Panc1 (cell line): ENCODE measurements around the gene WLS. TPM values are rescaled to one million over a fixed set of nuclear protein-coding genes. Genes with fewer than 3 reads are reported as not detected.

ENCODE experiments used
- ATAC-seq: fragments of 200-7000 bp; cut with Tn5 transposase; 2 replicates; pipeline ENCODE4 v1.9.1; 2020; ENCODE audit warnings: mild to moderate bottlenecking, moderate library complexity
- BruUV-seq: library from RNA; stranded (reverse); fragments of 400-500 nt; replicated peaks from 2 replicates; lab custom pipeline; 2021; lab: Mats Ljungman, UMichigan
- CTCF ChIA-PET: fragments of 300-600 bp; sonication (Branson Sonifier 250); formaldehyde crosslinking; loops from one replicate; lab custom pipeline; 2022; ENCODE audit warnings: antibody characterized with exemption; lab: Charles Lee
- POLR2A ChIA-PET: fragments of 300-600 bp; sonication (Branson Sonifier 250); formaldehyde crosslinking; loops from one replicate; lab custom pipeline; 2022; ENCODE audit warnings: antibody characterized with exemption; lab: Charles Lee
- DNase-seq: peaks from one replicate; pipeline ENCODE4 v3.0.0-alpha.2; 2010; ENCODE audit warnings: low read depth, low spot score
- H3K27ac ChIP-seq: 2 replicates; pipeline ENCODE4 v1.5.1; 2011; ENCODE audit warnings: mild to moderate bottlenecking, low read length, inconsistent platforms
- H3K27me3 ChIP-seq: fragments of 200-500 bp; sonication (Bioruptor generic); 2 replicates; pipeline ENCODE4 v1.6.0; 2014; ENCODE audit warnings: low read length, inconsistent platforms; ENCODE audit not compliant: control insufficient read depth, insufficient read depth
- H3K36me3 ChIP-seq: fragments of 200-500 bp; sonication (Bioruptor generic); 2 replicates; pipeline ENCODE4 v1.5.1; 2014; ENCODE audit warnings: inconsistent platforms, mild to moderate bottlenecking, low read length, moderate library complexity; ENCODE audit not compliant: control insufficient read depth, insufficient read depth
- H3K4me1 ChIP-seq: 2 replicates; pipeline ENCODE4 v1.5.1; 2011; ENCODE audit warnings: inconsistent platforms, mild to moderate bottlenecking, low read length, moderate library complexity; ENCODE audit not compliant: control insufficient read depth, insufficient read depth
- H3K4me3 ChIP-seq, 2 experiments: 2 replicates each; pipeline ENCODE4 v1.5.1; 2011 to 2012; ENCODE audit warnings: low read depth in 2 of 2, low read length in 2 of 2, mild to moderate bottlenecking in 2 of 2, inconsistent platforms in 1 of 2, moderate library complexity in 1 of 2
- H3K9me3 ChIP-seq: fragments of 200-500 bp; sonication (Bioruptor generic); 2 replicates; pipeline ENCODE4 v1.5.1; 2014; ENCODE audit warnings: low read depth, mild to moderate bottlenecking, inconsistent platforms, low read length, moderate library complexity; ENCODE audit not compliant: control insufficient read depth, insufficient read depth
- POLR2AphosphoS5 ChIP-seq: IDR thresholded peaks from 2 replicates; pipeline ENCODE4 v1.6.1; 2012; ENCODE audit warnings: mild to moderate bottlenecking, low read depth, low read length, moderate library complexity
- SIN3A ChIP-seq: IDR thresholded peaks from 2 replicates; pipeline ENCODE4 v1.6.1; 2012; ENCODE audit warnings: low read depth, mild to moderate bottlenecking, low read length, moderate library complexity, borderline replicate concordance; ENCODE audit not compliant: insufficient read depth
- TCF7L2 ChIP-seq: IDR thresholded peaks from 2 replicates; pipeline ENCODE4 v1.6.1; 2011; ENCODE audit warnings: mild to moderate bottlenecking, low read depth, low read length, inconsistent platforms
- in situ Hi-C: cut with HindIII; loops from 2 replicates; pipeline ENCODE4 v1.10.0; 2016; ENCODE audit warnings: low sequenced_read_pairs, low pct_unique_long_range_greater_than_20kb
- intact Hi-C: fragments of 100-400 bp; cut with micrococcal nuclease; formaldehyde crosslinking; loops from one replicate; pipeline ENCODE4 v1.10.0; 2022; ENCODE audit not compliant: unreplicated experiment
- total RNA-seq: library from RNA; stranded (reverse); gene quantifications from one replicate; pipeline ENCODE4 v1.2.1, GENCODE V29; 2021; ENCODE audit not compliant: unreplicated experiment
- TF ChIP-seq, protein P1 (sequence below), 2 experiments: IDR thresholded peaks; 2 replicates each; pipeline ENCODE4 v1.6.1; 2011 to 2012; ENCODE audit warnings: low read depth in 2 of 2, control low read depth in 1 of 2, low read length in 1 of 2, mild to moderate bottlenecking in 1 of 2, moderate library complexity in 1 of 2; ENCODE audit not compliant: insufficient read depth in 1 of 2
- TF ChIP-seq, protein P2 (sequence below): fragments of 450-650 bp; IDR thresholded peaks from 2 replicates; pipeline ENCODE4 v1.5.1; 2017; ENCODE audit warnings: mild to moderate bottlenecking

The WLS gene
- total RNA-seq, 1 experiment from 2014 or later = 29.6 TPM

DNA sequence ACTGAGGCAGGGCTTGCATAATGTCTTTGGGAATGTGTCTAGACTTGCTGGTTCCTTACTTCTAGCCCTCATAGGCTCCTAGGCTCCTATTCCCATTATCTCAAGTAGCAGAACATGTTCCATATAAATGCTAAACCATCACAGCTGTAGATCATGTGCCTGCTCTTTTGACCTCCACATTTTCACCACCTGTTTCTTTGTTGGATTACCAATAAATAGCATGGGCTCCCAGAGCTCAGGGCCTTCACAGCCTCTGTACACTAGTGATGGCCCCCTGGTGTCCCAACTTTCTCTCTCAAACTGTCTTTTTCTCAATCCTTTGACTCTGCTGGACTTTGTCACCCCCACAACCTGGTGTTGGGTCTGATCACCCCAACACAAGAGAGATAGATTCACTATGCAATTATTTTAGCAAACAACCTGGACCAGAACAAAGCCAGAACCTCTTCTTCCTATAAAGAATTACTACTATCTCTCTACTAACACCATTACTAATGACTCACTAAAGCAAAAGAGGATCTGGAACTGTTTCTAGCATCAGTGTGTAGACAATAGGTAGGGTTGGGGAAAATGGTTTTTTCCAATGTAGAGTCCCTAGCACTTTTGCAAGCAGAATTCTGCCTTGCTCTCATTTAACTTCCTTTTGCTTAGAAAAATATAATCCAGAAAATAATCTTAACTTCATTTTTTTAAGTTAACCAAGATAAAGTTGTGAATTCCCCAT lies 51.7 kb downstream of the WLS start:
- ChIA-PET POLR2A (no interaction called here), CTCF (no interaction called here)
- BruUV-seq = no TSS peak
- Histone ChIP-seq H3K27ac (no peak overlapping the region), H3K9me3 (no peaks in the 10 kb centered on the region), H3K27me3 (no peaks in the 10 kb centered on the region), H3K36me3 (no peaks in the 10 kb centered on the region), H3K4me1 (no peaks in the 10 kb centered on the region), H3K4me3 (no peak overlapping the region)
- ATAC-seq (no peak), DNase-seq (no peak)
- intact Hi-C loops = no loop called here
- in situ Hi-C loops = no loop called here
- TF ChIP-seq, protein P1, sequence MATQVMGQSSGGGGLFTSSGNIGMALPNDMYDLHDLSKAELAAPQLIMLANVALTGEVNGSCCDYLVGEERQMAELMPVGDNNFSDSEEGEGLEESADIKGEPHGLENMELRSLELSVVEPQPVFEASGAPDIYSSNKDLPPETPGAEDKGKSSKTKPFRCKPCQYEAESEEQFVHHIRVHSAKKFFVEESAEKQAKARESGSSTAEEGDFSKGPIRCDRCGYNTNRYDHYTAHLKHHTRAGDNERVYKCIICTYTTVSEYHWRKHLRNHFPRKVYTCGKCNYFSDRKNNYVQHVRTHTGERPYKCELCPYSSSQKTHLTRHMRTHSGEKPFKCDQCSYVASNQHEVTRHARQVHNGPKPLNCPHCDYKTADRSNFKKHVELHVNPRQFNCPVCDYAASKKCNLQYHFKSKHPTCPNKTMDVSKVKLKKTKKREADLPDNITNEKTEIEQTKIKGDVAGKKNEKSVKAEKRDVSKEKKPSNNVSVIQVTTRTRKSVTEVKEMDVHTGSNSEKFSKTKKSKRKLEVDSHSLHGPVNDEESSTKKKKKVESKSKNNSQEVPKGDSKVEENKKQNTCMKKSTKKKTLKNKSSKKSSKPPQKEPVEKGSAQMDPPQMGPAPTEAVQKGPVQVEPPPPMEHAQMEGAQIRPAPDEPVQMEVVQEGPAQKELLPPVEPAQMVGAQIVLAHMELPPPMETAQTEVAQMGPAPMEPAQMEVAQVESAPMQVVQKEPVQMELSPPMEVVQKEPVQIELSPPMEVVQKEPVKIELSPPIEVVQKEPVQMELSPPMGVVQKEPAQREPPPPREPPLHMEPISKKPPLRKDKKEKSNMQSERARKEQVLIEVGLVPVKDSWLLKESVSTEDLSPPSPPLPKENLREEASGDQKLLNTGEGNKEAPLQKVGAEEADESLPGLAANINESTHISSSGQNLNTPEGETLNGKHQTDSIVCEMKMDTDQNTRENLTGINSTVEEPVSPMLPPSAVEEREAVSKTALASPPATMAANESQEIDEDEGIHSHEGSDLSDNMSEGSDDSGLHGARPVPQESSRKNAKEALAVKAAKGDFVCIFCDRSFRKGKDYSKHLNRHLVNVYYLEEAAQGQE (IDR thresholded peaks at IDR 0.05; ENCODE audit: insufficient read depth in 1 of 2, low read depth in 2 of 2, low read length in 1 of 2) = no peak
- TF ChIP-seq TCF7L2 (no peak), SIN3A (no peak), POLR2AphosphoS5 (no peak)
- TF ChIP-seq, protein P2, sequence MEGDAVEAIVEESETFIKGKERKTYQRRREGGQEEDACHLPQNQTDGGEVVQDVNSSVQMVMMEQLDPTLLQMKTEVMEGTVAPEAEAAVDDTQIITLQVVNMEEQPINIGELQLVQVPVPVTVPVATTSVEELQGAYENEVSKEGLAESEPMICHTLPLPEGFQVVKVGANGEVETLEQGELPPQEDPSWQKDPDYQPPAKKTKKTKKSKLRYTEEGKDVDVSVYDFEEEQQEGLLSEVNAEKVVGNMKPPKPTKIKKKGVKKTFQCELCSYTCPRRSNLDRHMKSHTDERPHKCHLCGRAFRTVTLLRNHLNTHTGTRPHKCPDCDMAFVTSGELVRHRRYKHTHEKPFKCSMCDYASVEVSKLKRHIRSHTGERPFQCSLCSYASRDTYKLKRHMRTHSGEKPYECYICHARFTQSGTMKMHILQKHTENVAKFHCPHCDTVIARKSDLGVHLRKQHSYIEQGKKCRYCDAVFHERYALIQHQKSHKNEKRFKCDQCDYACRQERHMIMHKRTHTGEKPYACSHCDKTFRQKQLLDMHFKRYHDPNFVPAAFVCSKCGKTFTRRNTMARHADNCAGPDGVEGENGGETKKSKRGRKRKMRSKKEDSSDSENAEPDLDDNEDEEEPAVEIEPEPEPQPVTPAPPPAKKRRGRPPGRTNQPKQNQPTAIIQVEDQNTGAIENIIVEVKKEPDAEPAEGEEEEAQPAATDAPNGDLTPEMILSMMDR = no peak

DNA sequence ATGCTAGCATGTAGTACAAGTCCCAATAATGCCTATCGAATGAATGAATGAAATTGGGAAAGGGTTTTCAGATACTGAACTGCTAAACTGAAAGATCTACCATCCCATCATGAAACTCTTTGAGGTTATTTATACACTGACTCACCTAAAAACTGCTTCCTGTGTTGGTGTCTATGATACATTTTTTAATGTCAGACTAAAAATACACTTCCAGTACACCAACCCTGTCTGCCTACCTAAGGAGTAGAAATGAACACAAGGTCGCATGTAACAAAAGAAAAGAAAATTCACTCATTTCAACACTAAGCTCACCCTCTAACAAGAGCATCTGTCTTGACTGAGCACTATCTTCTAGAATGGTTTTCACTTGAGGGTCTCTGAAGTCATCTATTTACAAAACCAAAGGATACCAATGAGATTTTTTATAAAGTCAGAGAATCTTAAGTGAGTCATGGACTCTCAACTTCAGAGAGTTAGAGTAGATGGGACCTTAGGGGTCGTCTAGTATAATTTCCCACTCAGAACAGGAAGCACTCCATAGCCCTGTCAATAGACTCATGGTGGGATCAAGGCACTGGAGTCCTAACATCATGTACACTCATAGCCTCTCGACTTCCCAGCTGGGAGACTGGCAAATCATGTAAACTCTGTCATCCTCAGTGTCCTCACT lies 53.4 kb downstream of the WLS start:
- ChIA-PET POLR2A (no interaction called here), CTCF (no interaction called here)
- no peaks in the 10 kb centered on the region for H3K9me3 ChIP-seq
- H3K27me3 ChIP-seq = no peaks in the 10 kb centered on the region
- TF ChIP-seq, protein P1 (IDR thresholded peaks at IDR 0.05; ENCODE audit: insufficient read depth in 1 of 2, low read depth in 2 of 2, low read length in 1 of 2) = no peak
- TF ChIP-seq, protein P2 = no peak
- TF ChIP-seq TCF7L2 (no peak), POLR2AphosphoS5 (no peak), SIN3A (no peak)
- no peaks in the 10 kb centered on the region for H3K36me3 ChIP-seq
- in situ Hi-C loops (no loop called here), intact Hi-C loops (no loop called here)
- DNase-seq = peak; percentile 67
- no peak overlapping the region for H3K4me3 ChIP-seq
- BruUV-seq = no TSS peak
- ATAC-seq = no peak
- no peak overlapping the region for H3K27ac ChIP-seq
- peaks cover 3% of the 10 kb centered on the region; the same call in 1 of the 2 replicates for H3K4me1 ChIP-seq
